Right atrium auricular region (tissue), 2 donors: ENCODE results near the gene CROCC. TPM values are rescaled to one million over a fixed set of nuclear protein-coding genes. Genes with fewer than 3 reads are reported as not detected.
A peak's percentile ranks its signal among the peaks of the same experiment; 100 is the strongest.

Experiments used
- DNase-seq: peaks from one replicate; pipeline ENCODE4 v3.0.0-alpha.2; 2019; ENCODE audit warnings: low spot score
- H3K27ac ChIP-seq, 2 donors: fragments of 200-600 bp; sonication (generic); 1 replicate in 1 of 2; 2 replicates in 1 of 2; pipeline ENCODE4 v1.5.1; 2016 to 2019
- H3K27me3 ChIP-seq, 2 donors: fragments of 200-600 bp; sonication (generic); one replicate each; pipeline versions ENCODE4 v1.5.1 to v1.6.0; 2017 to 2019
- H3K36me3 ChIP-seq: fragments of 200-600 bp; sonication (generic); one replicate; pipeline ENCODE4 v1.5.1; 2016
- H3K4me1 ChIP-seq, 2 donors: fragments of 200-600 bp; sonication (generic); one replicate each; pipeline versions ENCODE4 v1.5.1 to v1.6.0; 2017 to 2019
- H3K4me3 ChIP-seq, 2 donors: fragments of 200-600 bp; sonication (generic); 1 replicate in 1 of 2; 2 replicates in 1 of 2; pipeline ENCODE4 v1.5.1; 2017 to 2019; ENCODE audit warnings: mild to moderate bottlenecking in 1 of 2, moderate library complexity in 1 of 2
- H3K9me3 ChIP-seq, 2 donors: fragments of 200-600 bp; sonication (generic); one replicate each; pipeline ENCODE4 v1.5.1; 2019
- total RNA-seq, 2 donors: library from RNA; depleted of rRNA; stranded (reverse); fragments of >200 nt; gene quantifications; one replicate each; pipeline ENCODE4 v1.1.0, GENCODE V29; 2016
- TF ChIP-seq, protein P1 (sequence below), 2 donors: fragments of 200-600 bp; sonication (generic); IDR thresholded peaks; one replicate each; pipeline ENCODE4 v1.5.1; 2019; ENCODE audit warnings: antibody characterized with exemption in 2 of 2

The CROCC gene
- total RNA-seq, 2 donors from 2014 or later = 10.0 to 11.7 TPM

DNA sequence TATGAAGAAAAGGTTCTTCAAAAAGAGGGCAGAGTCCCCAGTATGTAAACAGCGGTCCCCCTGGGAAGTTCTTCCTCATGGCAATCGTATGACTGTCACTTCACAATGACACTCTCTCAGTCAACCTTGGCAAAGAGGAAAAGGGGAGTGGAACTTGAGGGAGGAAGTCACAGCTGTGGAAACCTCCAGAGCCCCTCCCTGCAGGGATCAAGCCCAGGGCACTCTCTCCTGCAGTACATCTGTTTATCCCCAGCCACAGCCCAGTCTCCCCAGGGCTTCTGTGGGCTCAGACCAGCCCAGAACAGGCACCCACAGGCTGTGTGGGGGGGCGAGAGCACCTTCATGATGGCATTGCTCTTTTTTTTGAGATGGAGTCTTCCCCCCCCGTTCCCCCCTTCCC is 88.0 kb downstream of the CROCC start:
- no peak for DNase-seq
- TF ChIP-seq, protein P1, sequence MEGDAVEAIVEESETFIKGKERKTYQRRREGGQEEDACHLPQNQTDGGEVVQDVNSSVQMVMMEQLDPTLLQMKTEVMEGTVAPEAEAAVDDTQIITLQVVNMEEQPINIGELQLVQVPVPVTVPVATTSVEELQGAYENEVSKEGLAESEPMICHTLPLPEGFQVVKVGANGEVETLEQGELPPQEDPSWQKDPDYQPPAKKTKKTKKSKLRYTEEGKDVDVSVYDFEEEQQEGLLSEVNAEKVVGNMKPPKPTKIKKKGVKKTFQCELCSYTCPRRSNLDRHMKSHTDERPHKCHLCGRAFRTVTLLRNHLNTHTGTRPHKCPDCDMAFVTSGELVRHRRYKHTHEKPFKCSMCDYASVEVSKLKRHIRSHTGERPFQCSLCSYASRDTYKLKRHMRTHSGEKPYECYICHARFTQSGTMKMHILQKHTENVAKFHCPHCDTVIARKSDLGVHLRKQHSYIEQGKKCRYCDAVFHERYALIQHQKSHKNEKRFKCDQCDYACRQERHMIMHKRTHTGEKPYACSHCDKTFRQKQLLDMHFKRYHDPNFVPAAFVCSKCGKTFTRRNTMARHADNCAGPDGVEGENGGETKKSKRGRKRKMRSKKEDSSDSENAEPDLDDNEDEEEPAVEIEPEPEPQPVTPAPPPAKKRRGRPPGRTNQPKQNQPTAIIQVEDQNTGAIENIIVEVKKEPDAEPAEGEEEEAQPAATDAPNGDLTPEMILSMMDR (IDR thresholded peaks at IDR 0.05) = no peak
- peaks cover 0 to 29% of the 10 kb centered on the region in 2 donors for H3K4me1 ChIP-seq
- H3K36me3 ChIP-seq = peaks cover 9% of the 10 kb centered on the region
- no peak overlapping the region for H3K27ac ChIP-seq
- no peak overlapping the region for H3K4me3 ChIP-seq
- H3K27me3 ChIP-seq = no peaks in the 10 kb centered on the region
- no peaks in the 10 kb centered on the region for H3K9me3 ChIP-seq

DNA sequence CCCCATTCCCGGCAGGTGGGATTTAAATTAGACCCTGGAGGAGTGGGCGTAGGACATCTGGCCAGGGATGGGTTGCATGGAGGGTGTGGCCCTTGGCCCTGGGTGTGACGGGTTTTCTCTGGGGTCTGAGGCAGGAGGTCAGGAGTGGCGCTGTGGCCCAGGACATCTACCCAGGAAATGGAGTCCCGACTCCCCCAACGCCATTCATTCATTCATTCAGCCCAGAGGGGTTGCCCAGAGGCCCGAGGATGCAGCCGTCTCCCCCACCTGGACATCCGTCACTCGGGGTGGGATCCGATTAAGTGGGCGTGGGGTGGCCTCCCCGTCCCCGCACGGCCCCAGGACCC is 89.3 kb downstream of the CROCC start:
- TF ChIP-seq, protein P1 (IDR thresholded peaks at IDR 0.05) = no peak
- Histone ChIP-seq H3K4me3 (peak overlapping the region; percentile 68 to 89), H3K4me1 (peaks cover 0 to 29% of the 10 kb centered on the region in 2 donors), H3K36me3 (no peaks in the 10 kb centered on the region), H3K27ac (peak overlapping the region; percentile 19 to 55), H3K27me3 (no peaks in the 10 kb centered on the region), H3K9me3 (no peaks in the 10 kb centered on the region)
- no peak for DNase-seq

DNA sequence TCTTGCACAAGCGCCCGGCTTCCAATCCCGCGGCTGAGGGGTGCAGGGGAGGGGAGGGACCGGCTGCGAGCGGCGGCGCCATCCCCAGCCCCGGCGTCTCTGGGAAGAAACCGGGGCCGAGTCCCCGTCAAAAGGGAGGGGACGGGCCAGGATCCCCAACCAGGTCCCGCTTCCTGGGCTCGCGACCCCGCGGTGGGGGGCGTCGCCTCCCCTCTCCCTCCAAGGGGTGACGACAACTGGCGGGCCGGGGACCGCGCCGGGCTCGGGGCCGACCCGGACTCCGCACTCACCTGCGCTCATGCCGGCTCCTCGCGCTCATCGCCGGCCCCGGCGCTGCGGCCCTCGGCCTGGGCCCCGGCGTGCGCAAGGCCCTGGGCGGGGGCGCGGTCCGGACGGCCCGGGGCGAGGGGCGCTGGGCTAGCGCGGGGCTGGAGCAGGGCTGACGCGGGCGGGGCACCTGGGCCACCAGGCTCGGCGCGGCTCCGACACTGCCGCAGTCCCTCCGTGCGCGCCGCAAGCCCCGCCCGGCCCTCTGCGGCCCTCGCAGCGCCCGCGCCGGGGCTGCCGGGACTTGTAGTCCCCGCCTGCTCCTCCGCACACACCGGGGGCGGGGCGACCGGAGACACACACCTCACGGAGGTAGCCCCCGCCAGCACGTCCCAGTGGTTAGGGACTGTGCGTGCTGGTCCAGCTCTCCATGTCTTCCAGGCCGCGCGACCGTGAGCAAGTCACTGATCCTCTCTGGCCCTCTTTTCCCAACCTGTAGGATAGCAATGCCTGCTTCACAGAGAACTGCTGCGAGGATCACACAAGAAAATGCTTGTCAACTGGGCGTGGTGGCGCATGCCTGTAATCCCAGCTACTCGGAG is 89.9 kb downstream of the CROCC start, which contains the start of gene ATP13A2:
Gene ATP13A2, minus strand, starts transcription at position 490 of the 869 bp plus-strand sequence. Its CDS starts 190 bp downstream, at position 300.
- peak; percentile 68 for DNase-seq
- peak within 1 kb of the TSS; percentile 19 to 55 for H3K27ac ChIP-seq
- peaks cover 0 to 29% of the 10 kb centered on the region in 2 donors for H3K4me1 ChIP-seq

DNA sequence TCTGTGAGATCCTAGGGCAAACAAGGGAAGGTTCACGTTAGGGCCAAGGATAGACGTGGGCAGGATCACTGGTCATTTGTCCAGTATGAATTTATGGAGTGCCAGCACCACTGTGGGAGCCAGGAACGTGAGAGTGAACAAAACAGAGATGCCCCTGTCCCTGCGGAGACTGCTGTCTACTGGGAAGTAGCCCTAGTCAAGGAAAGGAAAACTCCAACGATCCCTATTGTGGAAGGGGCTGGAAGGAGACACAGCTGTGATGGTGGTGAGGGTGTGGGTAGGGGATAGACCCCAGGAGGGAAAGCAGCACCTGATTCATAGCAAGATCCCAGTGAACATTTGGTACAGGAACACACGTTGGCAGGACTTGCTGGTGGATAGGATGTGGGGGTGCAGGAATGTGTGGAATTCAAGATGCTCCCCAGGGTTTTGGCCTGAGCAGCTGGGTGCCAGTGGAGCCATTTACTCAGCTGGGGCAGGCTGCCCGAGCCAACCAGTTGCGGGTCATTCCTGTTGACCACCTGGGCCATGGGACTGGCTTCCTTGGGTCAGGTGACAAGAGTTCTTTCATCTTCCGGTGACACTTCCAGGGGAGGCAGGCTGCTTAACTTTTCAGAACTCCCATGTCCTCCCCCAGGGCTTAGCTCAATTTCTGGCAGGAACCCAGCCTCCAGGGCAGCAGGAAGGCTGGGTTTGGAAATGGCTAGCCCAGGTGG is 91.2 kb downstream of the CROCC start:
- TF ChIP-seq, protein P1 (IDR thresholded peaks at IDR 0.05) = no peak

More for the DNA sequence above, 89.9 kb downstream of the CROCC start, which contains the start of gene ATP13A2:
- Histone ChIP-seq H3K27me3 (no peaks in the 10 kb centered on the region), H3K36me3 (no peaks in the 10 kb centered on the region), H3K9me3 (no peaks in the 10 kb centered on the region), H3K4me3 (peak within 1 kb of the TSS; percentile 68 to 89)
- TF ChIP-seq, protein P1 (IDR thresholded peaks at IDR 0.05) = no peak

DNA sequence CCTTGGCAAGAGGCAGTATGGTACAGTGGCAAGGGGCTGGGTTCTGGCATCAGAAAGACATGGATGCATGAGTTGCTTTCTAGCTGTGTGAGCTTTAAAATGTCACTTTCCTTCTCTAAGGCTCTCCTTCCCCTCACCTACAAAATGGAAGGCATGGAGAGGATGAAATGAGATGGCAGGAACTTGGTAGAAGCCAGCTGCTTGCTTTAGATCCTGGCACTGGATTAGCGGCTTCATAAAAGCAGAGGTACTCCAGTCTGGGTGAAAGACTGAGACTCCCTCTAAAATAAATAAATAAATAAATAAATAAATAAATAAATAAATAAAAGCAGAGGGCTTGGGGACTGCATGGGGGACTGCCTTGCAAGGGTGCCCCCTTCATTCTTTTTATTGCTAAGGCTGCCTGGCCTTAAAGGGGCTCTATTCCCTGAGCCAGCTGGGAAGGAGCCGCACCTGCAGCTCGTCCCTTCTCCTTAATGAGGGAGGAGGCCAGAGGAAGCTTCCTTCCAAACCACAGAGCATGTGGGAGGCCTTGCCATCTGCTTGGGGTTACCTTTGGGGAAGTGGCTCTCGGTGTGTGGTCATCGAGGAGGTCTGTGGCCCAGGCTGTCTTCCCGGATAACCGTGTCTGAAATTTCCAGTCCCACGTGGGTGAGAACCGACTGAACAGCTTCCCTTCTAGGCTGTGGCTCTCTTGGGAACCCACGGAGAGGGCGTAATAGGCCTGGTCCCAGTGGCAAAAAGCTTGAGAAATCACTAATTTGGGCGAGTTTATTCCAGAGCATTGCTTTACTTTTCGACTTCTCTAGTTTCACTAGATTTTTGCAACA is 92.0 kb downstream of the CROCC start:
- TF ChIP-seq, protein P1 (IDR thresholded peaks at IDR 0.05) = no peak
- peaks cover 9% of the 10 kb centered on the region for H3K36me3 ChIP-seq
- no peak for DNase-seq
- no peak overlapping the region for H3K4me3 ChIP-seq
- peaks cover 0 to 29% of the 10 kb centered on the region in 2 donors for H3K4me1 ChIP-seq
- no peak overlapping the region for H3K27ac ChIP-seq
- H3K27me3 ChIP-seq = no peaks in the 10 kb centered on the region
- H3K9me3 ChIP-seq = no peaks in the 10 kb centered on the region

More for the DNA sequence above, 91.2 kb downstream of the CROCC start:
- Histone ChIP-seq H3K27ac (no peak overlapping the region), H3K4me3 (no peak overlapping the region), H3K27me3 (no peaks in the 10 kb centered on the region), H3K36me3 (peaks cover 2% of the 10 kb centered on the region), H3K9me3 (no peaks in the 10 kb centered on the region), H3K4me1 (peaks cover 0 to 29% of the 10 kb centered on the region in 2 donors)
- no peak for DNase-seq
